Upper lobe of left lung (tissue), 6 donors: ENCODE data around the gene EPB41L4B. TPM values are rescaled to one million over a fixed set of nuclear protein-coding genes. Genes with fewer than 3 reads are reported as not detected.

Experiments used
- ATAC-seq, 2 donors: fragments of 200-7000 bp; cut with Tn5 transposase; one replicate each; pipeline ENCODE4 v1.9.1; 2022; ENCODE audit warnings: mild to moderate bottlenecking in 2 of 2, moderate library complexity in 2 of 2; ENCODE audit not compliant: low FRiP score in 2 of 2
- DNase-seq, 2 donors: peaks; one replicate each; pipeline ENCODE4 v3.0.0-alpha.2; 2019 to 2020
- H3K27ac ChIP-seq, 4 donors: fragments of 200-600 bp; sonication (generic); one replicate each; pipeline ENCODE4 v1.5.1; 2016 to 2019
- H3K27me3 ChIP-seq, 4 donors: fragments of 200-600 bp; sonication (generic); one replicate each; pipeline ENCODE4 v1.5.1; 2017 to 2019
- H3K36me3 ChIP-seq, 4 donors: fragments of 200-600 bp; sonication (generic); one replicate each; pipeline ENCODE4 v1.5.1; 2016 to 2019
- H3K4me1 ChIP-seq, 4 donors: fragments of 200-600 bp; sonication (generic); one replicate each; pipeline ENCODE4 v1.5.1; 2018 to 2019
- H3K4me3 ChIP-seq, 4 donors: fragments of 200-600 bp; sonication (generic); one replicate each; pipeline ENCODE4 v1.5.1; 2017 to 2019; ENCODE audit warnings: mild to moderate bottlenecking in 2 of 4, moderate library complexity in 1 of 4
- H3K9me3 ChIP-seq, 4 donors: fragments of 200-600 bp; sonication (generic); one replicate each; pipeline ENCODE4 v1.5.1; 2018 to 2019
- EP300 ChIP-seq, 4 donors: sonication (generic); formaldehyde crosslinking; IDR thresholded peaks; one replicate each; pipeline ENCODE4 v1.5.1; 2017; ENCODE audit warnings: antibody characterized with exemption in 4 of 4, control low read depth in 2 of 4
- POLR2A ChIP-seq, 4 donors: fragments of 450-650 bp; IDR thresholded peaks; one replicate each; pipeline ENCODE4 v1.5.1; 2016 to 2017; ENCODE audit warnings: antibody characterized with exemption in 4 of 4, mild to moderate bottlenecking in 2 of 4
- POLR2AphosphoS5 ChIP-seq, 2 donors: sonication (generic); formaldehyde crosslinking; IDR thresholded peaks; one replicate each; pipeline ENCODE4 v1.5.1; 2017; ENCODE audit warnings: antibody characterized with exemption in 2 of 2
- WGBS, 2 donors: methylation state at CpG; one replicate each; pipeline ENCODE4 v1.1.5; 2017 to 2018; 5-methylcytosine and 5-hydroxymethylcytosine counted together
- total RNA-seq, 6 donors: library from RNA; depleted of rRNA in 4 of 6; stranded (reverse); fragments of >200 nt in 4 of 6; gene quantifications; one replicate each; pipeline versions ENCODE4 v1.1.0 to v1.2.1, GENCODE V29; 2016 to 2021
- TF ChIP-seq, protein P1 (sequence below), 6 experiments: fragments of 450-650 bp in 4 of 6; fragments of 200-600 bp in 2 of 6; sonication (generic) in 2 of 6; IDR thresholded peaks; one replicate each; pipeline ENCODE4 v1.5.1; 2016 to 2019; ENCODE audit warnings: antibody characterized with exemption in 6 of 6
- donor health status: DM: no; HTN: no; CAD: no; lungs with moderate emphysema.
- donor health status: DM: no; HTN: yes; CAD: no; lungs with severe emphysema.

EPB41L4B gene
- total RNA-seq, 6 donors from 2014 or later: 8.3 to 28.0 (median 10.9) TPM

DNA sequence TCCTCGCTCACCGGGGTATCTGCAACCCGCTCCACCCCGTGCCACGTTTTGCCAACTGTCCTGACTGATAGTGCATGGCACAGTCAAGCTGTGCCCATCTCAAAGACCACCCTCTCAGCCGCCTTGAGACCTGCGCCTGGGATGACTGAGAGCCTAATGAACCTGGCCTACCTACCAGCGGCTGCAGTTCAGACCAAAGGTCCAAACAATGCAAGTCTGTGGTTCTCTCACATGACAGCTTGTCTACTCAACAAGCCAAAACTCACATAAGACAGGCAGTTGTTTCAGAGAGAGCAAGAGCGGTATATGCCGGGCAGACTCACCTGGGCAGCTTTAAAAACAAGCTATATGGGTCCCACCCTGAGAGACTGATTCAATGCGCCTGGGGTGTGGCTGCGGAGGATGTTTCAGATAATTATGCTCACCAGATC is 70.5 kb downstream of the EPB41L4B start:
- TF ChIP-seq POLR2AphosphoS5 (IDR thresholded peaks at IDR 0.05): no peak
- TF ChIP-seq POLR2A (IDR thresholded peaks at IDR 0.05): no peak
- TF ChIP-seq, protein P1, sequence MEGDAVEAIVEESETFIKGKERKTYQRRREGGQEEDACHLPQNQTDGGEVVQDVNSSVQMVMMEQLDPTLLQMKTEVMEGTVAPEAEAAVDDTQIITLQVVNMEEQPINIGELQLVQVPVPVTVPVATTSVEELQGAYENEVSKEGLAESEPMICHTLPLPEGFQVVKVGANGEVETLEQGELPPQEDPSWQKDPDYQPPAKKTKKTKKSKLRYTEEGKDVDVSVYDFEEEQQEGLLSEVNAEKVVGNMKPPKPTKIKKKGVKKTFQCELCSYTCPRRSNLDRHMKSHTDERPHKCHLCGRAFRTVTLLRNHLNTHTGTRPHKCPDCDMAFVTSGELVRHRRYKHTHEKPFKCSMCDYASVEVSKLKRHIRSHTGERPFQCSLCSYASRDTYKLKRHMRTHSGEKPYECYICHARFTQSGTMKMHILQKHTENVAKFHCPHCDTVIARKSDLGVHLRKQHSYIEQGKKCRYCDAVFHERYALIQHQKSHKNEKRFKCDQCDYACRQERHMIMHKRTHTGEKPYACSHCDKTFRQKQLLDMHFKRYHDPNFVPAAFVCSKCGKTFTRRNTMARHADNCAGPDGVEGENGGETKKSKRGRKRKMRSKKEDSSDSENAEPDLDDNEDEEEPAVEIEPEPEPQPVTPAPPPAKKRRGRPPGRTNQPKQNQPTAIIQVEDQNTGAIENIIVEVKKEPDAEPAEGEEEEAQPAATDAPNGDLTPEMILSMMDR (IDR thresholded peaks at IDR 0.05): no peak
- no peak for TF ChIP-seq EP300 (IDR thresholded peaks at IDR 0.05)
- Histone ChIP-seq H3K27me3 (no peaks in the 10 kb centered on the region), H3K9me3 (no peaks in the 10 kb centered on the region), H3K4me3 (no peak overlapping the region), H3K27ac (peak overlapping the region in 3 of 4 donors; percentile 30 to 64 (median 55)), H3K36me3 (no peaks in the 10 kb centered on the region), H3K4me1 (peaks cover 13 to 19% (median 16%) of the 10 kb centered on the region in 4 donors)
- ATAC-seq (no peak), DNase-seq (no peak)
- 93% methylated on average over 3 to 12 of the region's 12 CpGs for WGBS, 2 donors

DNA sequence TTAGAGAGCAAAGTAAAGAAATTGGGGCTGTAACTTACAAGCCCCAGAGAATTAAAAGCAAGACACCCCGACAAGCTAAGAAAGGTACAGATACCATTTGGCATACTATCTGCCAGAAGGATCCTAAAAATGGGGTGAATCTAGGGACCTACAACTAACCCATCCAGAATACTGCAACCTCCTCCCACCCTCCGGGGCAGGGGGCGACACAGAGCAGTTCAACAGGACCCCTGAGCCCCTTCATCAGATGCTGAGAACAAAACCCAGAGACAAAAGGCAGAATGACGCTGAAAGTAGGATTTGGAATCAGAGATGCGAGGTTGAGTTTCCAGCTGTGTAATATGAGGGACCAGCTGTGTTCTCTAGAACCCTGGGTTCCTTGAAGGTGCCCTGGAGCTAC is 71.2 kb downstream of the EPB41L4B start:
- Histone ChIP-seq H3K27ac (no peak overlapping the region), H3K27me3 (no peaks in the 10 kb centered on the region), H3K4me3 (no peak overlapping the region), H3K9me3 (no peaks in the 10 kb centered on the region), H3K36me3 (no peaks in the 10 kb centered on the region), H3K4me1 (peaks cover 13 to 19% (median 16%) of the 10 kb centered on the region in 4 donors)
- WGBS, 2 donors: 83 to 91% methylated on average over 5 of the region's 5 CpGs
- TF ChIP-seq EP300 (IDR thresholded peaks at IDR 0.05): no peak
- no peak for TF ChIP-seq POLR2A (IDR thresholded peaks at IDR 0.05)
- TF ChIP-seq POLR2AphosphoS5 (IDR thresholded peaks at IDR 0.05): no peak
- TF ChIP-seq, protein P1 (IDR thresholded peaks at IDR 0.05): no peak
- no peak for DNase-seq
- no peak for ATAC-seq

DNA sequence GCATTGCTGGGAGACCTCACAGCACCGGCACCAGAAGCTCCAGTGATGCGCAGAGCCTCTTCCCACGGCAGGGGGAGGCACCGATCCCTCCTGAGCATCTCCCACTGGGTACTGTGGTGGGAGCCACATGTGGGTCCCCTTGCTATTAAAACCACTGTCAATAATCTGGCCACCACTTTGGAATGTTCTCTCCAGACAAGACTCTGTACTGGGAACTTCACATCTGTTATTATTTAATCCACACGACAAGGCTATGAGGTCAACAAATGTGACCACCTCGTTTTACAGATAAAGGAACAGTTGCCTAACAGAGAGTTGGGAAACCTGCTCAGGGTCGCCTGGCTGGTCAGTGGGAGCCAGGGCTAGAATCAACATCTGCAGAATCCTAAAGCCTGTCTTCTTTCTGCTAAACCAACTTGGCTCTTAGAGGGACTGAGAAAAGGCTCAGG is 72.7 kb downstream of the EPB41L4B start:
- Histone ChIP-seq H3K27me3 (no peaks in the 10 kb centered on the region), H3K27ac (no peak overlapping the region), H3K36me3 (no peaks in the 10 kb centered on the region), H3K4me1 (peaks cover 13 to 19% (median 16%) of the 10 kb centered on the region in 4 donors), H3K4me3 (no peak overlapping the region), H3K9me3 (no peaks in the 10 kb centered on the region)
- no peak for DNase-seq
- 76 to 85% methylated on average over 6 to 7 of the region's 7 CpGs for WGBS, 2 donors
- TF ChIP-seq, protein P1 (IDR thresholded peaks at IDR 0.05): no peak
- TF ChIP-seq POLR2AphosphoS5 (IDR thresholded peaks at IDR 0.05) (no peak), POLR2A (IDR thresholded peaks at IDR 0.05) (no peak), EP300 (IDR thresholded peaks at IDR 0.05) (no peak)
- no peak for ATAC-seq

DNA sequence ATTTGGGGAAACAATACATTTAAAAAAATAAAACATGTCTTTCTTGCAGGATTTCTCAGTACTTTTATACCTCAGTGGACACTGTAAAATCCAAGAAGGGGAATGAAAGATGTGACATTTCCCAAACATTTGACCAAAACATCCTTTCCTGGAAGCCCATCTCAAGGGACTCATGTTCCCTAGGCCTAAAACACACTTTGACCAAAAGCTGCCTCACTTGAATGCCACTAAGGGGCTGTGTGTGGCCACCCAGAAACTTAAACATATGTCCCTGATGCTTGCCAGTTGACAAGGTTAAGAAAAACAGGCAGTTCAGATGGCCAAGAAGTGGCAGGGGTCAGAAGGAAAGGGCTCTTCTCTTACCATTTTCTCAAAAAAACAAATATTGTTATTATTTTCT is 73.6 kb downstream of the EPB41L4B start:
- H3K27ac ChIP-seq: no peak overlapping the region
- no peaks in the 10 kb centered on the region for H3K36me3 ChIP-seq
- no peak overlapping the region for H3K4me3 ChIP-seq
- H3K27me3 ChIP-seq: no peaks in the 10 kb centered on the region
- H3K4me1 ChIP-seq: peaks cover 13 to 19% (median 16%) of the 10 kb centered on the region in 4 donors
- H3K9me3 ChIP-seq: no peaks in the 10 kb centered on the region
- DNase-seq: no peak
- ATAC-seq: no peak
- TF ChIP-seq POLR2AphosphoS5 (IDR thresholded peaks at IDR 0.05) (no peak), POLR2A (IDR thresholded peaks at IDR 0.05) (no peak)

DNA sequence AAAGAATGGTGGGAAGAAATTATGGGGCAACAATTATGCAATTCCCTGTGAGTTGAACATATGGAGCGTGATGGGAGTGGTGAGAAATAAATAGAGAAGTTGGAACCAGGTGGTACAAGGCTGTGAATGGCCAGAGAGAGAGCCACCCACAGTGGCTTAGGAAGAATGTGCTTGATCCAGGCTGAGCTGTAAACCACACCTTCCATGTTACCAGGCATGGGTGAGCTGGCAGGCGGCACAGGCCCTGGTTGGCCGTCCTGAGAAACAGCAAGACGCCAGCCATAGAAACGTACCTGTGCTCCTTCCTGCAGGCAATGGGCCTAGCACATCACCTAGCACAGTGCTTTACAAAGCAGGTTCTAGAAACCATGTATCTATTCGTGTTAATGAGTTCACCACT is 74.3 kb downstream of the EPB41L4B start:
- Histone ChIP-seq H3K9me3 (no peaks in the 10 kb centered on the region), H3K36me3 (no peaks in the 10 kb centered on the region), H3K27me3 (no peaks in the 10 kb centered on the region), H3K4me1 (peaks cover 10 to 12% (median 11%) of the 10 kb centered on the region in 4 donors), H3K27ac (no peak overlapping the region), H3K4me3 (no peak overlapping the region)
- 89% methylated on average over 6 of the region's 6 CpGs for WGBS, 2 donors
- ATAC-seq (no peak), DNase-seq (no peak)
- no peak for TF ChIP-seq EP300 (IDR thresholded peaks at IDR 0.05)
- no peak for TF ChIP-seq POLR2AphosphoS5 (IDR thresholded peaks at IDR 0.05)
- TF ChIP-seq POLR2A (IDR thresholded peaks at IDR 0.05): no peak
- TF ChIP-seq, protein P1 (IDR thresholded peaks at IDR 0.05): no peak
